Endodermal cell (in vitro differentiated cells): ENCODE data around the gene FREM3. TPM values are rescaled to one million over a fixed set of nuclear protein-coding genes. Genes with fewer than 3 reads are reported as not detected.

Experiments
- DNase-seq: peaks from one replicate; pipeline ENCODE4 v3.0.0-alpha.2; 2017
- H3K27ac ChIP-seq: 2 replicates; pipeline ENCODE4 v1.5.1; 2013; ENCODE audit warnings: mild to moderate bottlenecking, low read depth, low read length, moderate library complexity
- H3K27me3 ChIP-seq: 2 replicates; pipeline ENCODE4 v1.6.1; 2013; ENCODE audit warnings: mild to moderate bottlenecking, low read length, moderate library complexity; ENCODE audit not compliant: insufficient read depth, control insufficient read depth, poor library complexity, severe bottlenecking
- H3K36me3 ChIP-seq: 2 replicates; pipeline ENCODE4 v1.7.0; 2013; ENCODE audit warnings: mild to moderate bottlenecking, low read length, moderate library complexity; ENCODE audit not compliant: control insufficient read depth, insufficient read depth
- H3K4me1 ChIP-seq: one replicate; pipeline ENCODE4 v1.7.0; 2013; ENCODE audit warnings: low read length; ENCODE audit not compliant: control insufficient read depth, insufficient read depth
- H3K4me3 ChIP-seq: 2 replicates; pipeline ENCODE4 v1.5.1; 2013; ENCODE audit warnings: mild to moderate bottlenecking, low read length, moderate library complexity
- H3K9ac ChIP-seq: 2 replicates; pipeline ENCODE4 v1.6.1; 2013; ENCODE audit warnings: mild to moderate bottlenecking, low read length, moderate library complexity; ENCODE audit not compliant: poor library complexity, severe bottlenecking; ENCODE audit errors: extremely low read depth
- H3K9me3 ChIP-seq: 2 replicates; pipeline ENCODE4 v1.6.1; 2013; ENCODE audit warnings: mild to moderate bottlenecking, low read length, moderate library complexity; ENCODE audit not compliant: control insufficient read depth
- H3K27ac Mint-ChIP-seq: 2 replicates; pipeline ENCODE4 v1.8.0; 2020; ENCODE audit warnings: mixed read lengths
- H3K27me3 Mint-ChIP-seq: 2 replicates; pipeline ENCODE4 v1.8.0; 2021; ENCODE audit warnings: mild to moderate bottlenecking, mixed read lengths; ENCODE audit not compliant: insufficient read depth
- H3K36me3 Mint-ChIP-seq: 2 replicates; pipeline ENCODE4 v1.8.0; 2020; ENCODE audit warnings: low read depth, mixed read lengths
- H3K4me1 Mint-ChIP-seq: 2 replicates; pipeline ENCODE4 v1.8.0; 2020; ENCODE audit warnings: mixed read lengths
- H3K4me3 Mint-ChIP-seq: 2 replicates; pipeline ENCODE4 v1.8.0; 2020; ENCODE audit warnings: mild to moderate bottlenecking, moderate library complexity, mixed read lengths
- H3K9me3 Mint-ChIP-seq: 2 replicates; pipeline ENCODE4 v1.8.0; 2020; ENCODE audit warnings: mild to moderate bottlenecking, mixed read lengths
- WGBS, 2 experiments: methylation state at CpG; one replicate each; pipeline versions ENCODE4 v1.1.5 to v1.1.7; 2013; ENCODE audit warnings: missing lambda C conversion rate in 2 of 2, mixed read lengths in 1 of 2; ENCODE audit not compliant: insufficient coverage in 1 of 2, insufficient read length in 1 of 2; 5-methylcytosine and 5-hydroxymethylcytosine counted together
- total RNA-seq, 2 donors: library from RNA; stranded (reverse); fragmentation: NEBNext Ultra II Directional in 1 of 2; extraction: Animal tissue kit (Norgen Biotek cat#: 25700) in 1 of 2; gene quantifications; 2 replicates in 1 of 2; 3 replicates in 1 of 2; pipeline ENCODE4 v1.2.1, GENCODE V29; 2021
- TF ChIP-seq, protein P1 (sequence below): fragments of 200-600 bp; sonication (generic); conservative IDR thresholded peaks from 2 replicates; pipeline ENCODE4 v1.5.0; 2021; ENCODE audit warnings: antibody characterized with exemption, mild to moderate bottlenecking

The FREM3 gene
- total RNA-seq, 2 donors from 2014 or later: 0.13 to 0.20 TPM

DNA sequence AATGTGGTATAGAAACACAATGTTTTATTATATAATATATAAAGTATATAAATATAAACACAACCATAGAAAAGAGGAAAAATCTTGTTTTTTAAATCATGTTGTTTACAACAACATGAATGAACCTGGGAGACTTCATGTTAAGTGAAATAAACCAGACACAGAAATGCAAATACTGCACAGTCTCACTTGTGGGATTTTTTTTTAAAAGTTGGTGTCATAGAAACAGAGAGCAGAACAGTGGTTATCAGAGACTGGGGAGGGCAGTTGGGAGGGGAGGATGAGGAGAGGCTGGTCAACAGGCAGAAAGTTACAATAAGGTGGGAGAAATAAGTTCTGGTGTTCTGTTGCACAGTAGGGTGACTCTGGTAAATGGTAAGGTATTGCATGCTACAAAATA is 57.1 kb downstream of the FREM3 start:
- no peak for DNase-seq
- TF ChIP-seq, protein P1, sequence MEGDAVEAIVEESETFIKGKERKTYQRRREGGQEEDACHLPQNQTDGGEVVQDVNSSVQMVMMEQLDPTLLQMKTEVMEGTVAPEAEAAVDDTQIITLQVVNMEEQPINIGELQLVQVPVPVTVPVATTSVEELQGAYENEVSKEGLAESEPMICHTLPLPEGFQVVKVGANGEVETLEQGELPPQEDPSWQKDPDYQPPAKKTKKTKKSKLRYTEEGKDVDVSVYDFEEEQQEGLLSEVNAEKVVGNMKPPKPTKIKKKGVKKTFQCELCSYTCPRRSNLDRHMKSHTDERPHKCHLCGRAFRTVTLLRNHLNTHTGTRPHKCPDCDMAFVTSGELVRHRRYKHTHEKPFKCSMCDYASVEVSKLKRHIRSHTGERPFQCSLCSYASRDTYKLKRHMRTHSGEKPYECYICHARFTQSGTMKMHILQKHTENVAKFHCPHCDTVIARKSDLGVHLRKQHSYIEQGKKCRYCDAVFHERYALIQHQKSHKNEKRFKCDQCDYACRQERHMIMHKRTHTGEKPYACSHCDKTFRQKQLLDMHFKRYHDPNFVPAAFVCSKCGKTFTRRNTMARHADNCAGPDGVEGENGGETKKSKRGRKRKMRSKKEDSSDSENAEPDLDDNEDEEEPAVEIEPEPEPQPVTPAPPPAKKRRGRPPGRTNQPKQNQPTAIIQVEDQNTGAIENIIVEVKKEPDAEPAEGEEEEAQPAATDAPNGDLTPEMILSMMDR: no peak
- H3K4me1 ChIP-seq: no peaks in the 10 kb centered on the region
- Mint-ChIP-seq H3K36me3 (peaks cover 2% of the 10 kb centered on the region), H3K9me3 (peaks cover 23% of the 10 kb centered on the region), H3K27me3 (no peaks in the 10 kb centered on the region), H3K27ac (no peak overlapping the region), H3K4me3 (no peak overlapping the region), H3K4me1 (no peaks in the 10 kb centered on the region)
- H3K9me3 ChIP-seq: no peaks in the 10 kb centered on the region
- H3K36me3 ChIP-seq: no peaks in the 10 kb centered on the region
- no peak overlapping the region for H3K9ac ChIP-seq
- H3K4me3 ChIP-seq: no peak overlapping the region
- peaks cover 4% of the 10 kb centered on the region for H3K27me3 ChIP-seq
- H3K27ac ChIP-seq: no peak overlapping the region

DNA sequence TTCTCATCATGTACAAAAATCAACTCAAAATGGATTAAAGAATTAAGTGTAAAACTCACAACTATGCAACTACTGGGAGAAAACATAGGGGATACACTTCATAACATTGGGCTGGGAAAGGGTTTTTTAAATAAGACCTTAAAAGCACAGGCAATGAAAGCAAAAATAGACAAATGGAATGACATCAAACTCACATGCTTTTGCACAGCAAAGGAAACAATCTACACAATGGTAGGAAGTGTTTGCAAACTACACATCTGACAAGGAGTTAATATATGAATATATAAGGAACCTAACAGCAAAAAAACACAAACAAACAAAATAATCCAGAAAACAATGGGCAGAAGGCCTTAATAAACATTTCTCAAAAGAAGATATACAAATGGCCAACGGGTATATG is 57.9 kb downstream of the FREM3 start:
- H3K9me3 Mint-ChIP-seq: peaks cover 15% of the 10 kb centered on the region
- no peak overlapping the region for H3K4me3 Mint-ChIP-seq
- Histone ChIP-seq H3K4me3 (no peak overlapping the region), H3K27me3 (peaks cover 9% of the 10 kb centered on the region), H3K9me3 (no peaks in the 10 kb centered on the region), H3K4me1 (no peaks in the 10 kb centered on the region), H3K27ac (no peak overlapping the region), H3K36me3 (no peaks in the 10 kb centered on the region), H3K9ac (no peak overlapping the region)
- WGBS, 2 experiments: no CpG with 5 or more reads among the region's 1 CpG
- no peak for DNase-seq
- H3K27ac Mint-ChIP-seq: no peak overlapping the region
- peaks cover 4% of the 10 kb centered on the region for H3K27me3 Mint-ChIP-seq
- TF ChIP-seq, protein P1: no peak
- H3K36me3 Mint-ChIP-seq: peaks cover 2% of the 10 kb centered on the region
- H3K4me1 Mint-ChIP-seq: no peaks in the 10 kb centered on the region

DNA sequence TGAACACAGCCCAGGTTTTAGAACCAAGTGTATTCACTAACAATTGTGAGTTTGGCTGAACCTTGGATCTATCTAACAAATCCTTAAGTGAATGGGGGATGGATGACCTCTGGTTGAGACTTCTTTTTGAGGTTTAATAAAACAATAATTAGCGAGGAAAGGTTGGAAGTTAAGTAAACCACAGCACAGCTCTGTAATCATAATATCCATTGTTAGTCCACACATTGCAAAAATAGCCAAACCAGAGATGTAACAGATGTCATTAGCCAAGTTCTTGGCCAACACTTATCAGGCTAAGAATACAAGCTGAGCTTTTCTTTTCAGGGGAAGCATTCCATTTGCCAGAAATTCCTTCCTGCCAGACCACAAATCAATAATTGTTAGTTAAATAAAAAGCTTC is 59.1 kb downstream of the FREM3 start:
- no CpG with 5 or more reads among the region's 1 CpG for WGBS, 2 experiments
- no peak overlapping the region for H3K27ac Mint-ChIP-seq
- no peaks in the 10 kb centered on the region for H3K4me1 Mint-ChIP-seq
- no peak overlapping the region for H3K4me3 Mint-ChIP-seq
- no peaks in the 10 kb centered on the region for H3K9me3 ChIP-seq
- no peak overlapping the region for H3K27ac ChIP-seq
- H3K27me3 ChIP-seq: peaks cover 16% of the 10 kb centered on the region
- H3K4me1 ChIP-seq: no peaks in the 10 kb centered on the region
- no peak overlapping the region for H3K4me3 ChIP-seq
- DNase-seq: no peak
- H3K36me3 ChIP-seq: no peaks in the 10 kb centered on the region
- no peak overlapping the region for H3K9ac ChIP-seq
- TF ChIP-seq, protein P1: no peak
- peaks cover 3% of the 10 kb centered on the region for H3K9me3 Mint-ChIP-seq
- H3K36me3 Mint-ChIP-seq: no peaks in the 10 kb centered on the region
- H3K27me3 Mint-ChIP-seq: peaks cover 4% of the 10 kb centered on the region
